GM18499 (cell line): ENCODE results near the gene NOS1AP.

Experiments
- ATAC-seq: cut with Tn5 transposase; IDR thresholded peaks from one replicate; pipeline ENCODE4 v1.9.1; 2021; ENCODE audit warnings: moderate number of reproducible peaks; ENCODE audit not compliant: insufficient read depth, unreplicated experiment

The NOS1AP gene

GRCh38 chr1:162234571-162234970 lies 165.1 kb downstream of the NOS1AP start:
- no peak for ATAC-seq

- ATAC-seq = no peak
These were observed 165.8 kb downstream of the NOS1AP start for GRCh38 chr1:162235241-162235800.

GRCh38 chr1:162236201-162236600 lies 166.7 kb downstream of the NOS1AP start:
- no peak for ATAC-seq

- ATAC-seq = no peak
These were observed 167.1 kb downstream of the NOS1AP start for GRCh38 chr1:162236618-162237017.

GRCh38 chr1:162240577-162240976 lies 171.1 kb downstream of the NOS1AP start:
- no peak for ATAC-seq

- no peak for ATAC-seq
These were observed 173.3 kb downstream of the NOS1AP start for GRCh38 chr1:162242804-162243203.

GRCh38 chr1:162248854-162249535 lies 179.5 kb downstream of the NOS1AP start:
- no peak for ATAC-seq

GRCh38 chr1:162250004-162250730 lies 180.7 kb downstream of the NOS1AP start:
- ATAC-seq = no peak

GRCh38 chr1:162251102-162251501 lies 181.6 kb downstream of the NOS1AP start:
- ATAC-seq = no peak

GRCh38 chr1:162252214-162252613 lies 182.7 kb downstream of the NOS1AP start:
- ATAC-seq = no peak

- no peak for ATAC-seq
These were observed 184.3 kb downstream of the NOS1AP start for GRCh38 chr1:162253790-162254189.

GRCh38 chr1:162256287-162256686 lies 186.8 kb downstream of the NOS1AP start:
- ATAC-seq = no peak

- no peak for ATAC-seq
These were observed 188.9 kb downstream of the NOS1AP start for GRCh38 chr1:162258394-162258793.

GRCh38 chr1:162259894-162260455 lies 190.5 kb downstream of the NOS1AP start:
- no peak for ATAC-seq

- no peak for ATAC-seq
These were observed 194.6 kb downstream of the NOS1AP start for GRCh38 chr1:162264108-162264507.

- ATAC-seq = no peak
These were observed 196.5 kb downstream of the NOS1AP start for GRCh38 chr1:162265983-162266382.

GRCh38 chr1:162270016-162270770 lies 200.7 kb downstream of the NOS1AP start:
- ATAC-seq = no peak

- no peak for ATAC-seq
These were observed 202.5 kb downstream of the NOS1AP start for GRCh38 chr1:162271972-162272371.

- ATAC-seq = no peak
These were observed 202.9 kb downstream of the NOS1AP start for GRCh38 chr1:162272419-162272818.

- ATAC-seq = no peak
These were observed 206.2 kb downstream of the NOS1AP start for GRCh38 chr1:162275622-162276175.
